GM12878 (cell line): ENCODE data around the gene MAP3K5.

Experiments used
- CREM ChIP-seq: IDR thresholded peaks from 2 replicates; pipeline ENCODE4 v1.6.1; 2014; ENCODE audit warnings: antibody characterized with exemption, low read depth
- E2F4 ChIP-seq: IDR thresholded peaks from 2 replicates; pipeline ENCODE4 v1.6.1; 2012; ENCODE audit warnings: low read depth, low read length, improper control_type of control experiment
- EZH2 ChIP-seq: IDR thresholded peaks from 2 replicates; pipeline ENCODE4 v1.6.1; 2012; ENCODE audit warnings: low read depth, mild to moderate bottlenecking, control low read depth, inconsistent platforms, low read length, borderline replicate concordance; ENCODE audit not compliant: control insufficient read depth
- HDGF ChIP-seq: fragments of 450-650 bp; IDR thresholded peaks from 2 replicates; pipeline ENCODE4 v1.6.1; 2016; ENCODE audit warnings: antibody characterized with exemption
- LARP7 ChIP-seq: fragments of 450-650 bp; IDR thresholded peaks from 2 replicates; pipeline ENCODE4 v1.6.1; 2017; ENCODE audit warnings: mild to moderate bottlenecking
- PML ChIP-seq: IDR thresholded peaks from 2 replicates; pipeline ENCODE4 v1.6.1; 2012; ENCODE audit warnings: low read length, inconsistent platforms
- SP1 ChIP-seq: IDR thresholded peaks from one replicate; pipeline ENCODE4 v1.6.1; 2011; ENCODE audit warnings: low read depth, low read length
- SREBF1 ChIP-seq: IDR thresholded peaks from 2 replicates; pipeline ENCODE4 v1.6.1; 2012; ENCODE audit warnings: mild to moderate bottlenecking, low read length
- TF ChIP-seq, protein P1 (sequence below): IDR thresholded peaks from 2 replicates; pipeline ENCODE4 v1.6.1; 2012; ENCODE audit warnings: mild to moderate bottlenecking, low read depth, low read length
- TF ChIP-seq, protein P2 (sequence below), 3 experiments: IDR thresholded peaks in 2 of 3; conservative IDR thresholded peaks in 1 of 3; 2 replicates each; pipeline ENCODE4 v1.5.1; 2011; ENCODE audit warnings: low read depth in 3 of 3, low read length in 3 of 3, mild to moderate bottlenecking in 3 of 3, control low read depth in 2 of 3, moderate library complexity in 2 of 3, inconsistent platforms in 1 of 3, mixed read lengths in 1 of 3; ENCODE audit not compliant: control insufficient read depth in 2 of 3, insufficient read depth in 1 of 3; ENCODE audit errors: extremely low read depth in 1 of 3
- TF ChIP-seq, protein P3 (sequence below): IDR thresholded peaks from 2 replicates; pipeline ENCODE4 v1.6.1; 2012; ENCODE audit warnings: low read depth, low read length, improper control_type of control experiment
- TF ChIP-seq, protein P4 (sequence below): IDR thresholded peaks from 2 replicates; pipeline ENCODE4 v1.6.1; 2011; ENCODE audit warnings: borderline replicate concordance, low read depth, mild to moderate bottlenecking, moderate library complexity, low read length; ENCODE audit not compliant: insufficient read depth, poor library complexity, severe bottlenecking
- TF ChIP-seq, protein P5 (sequence below): IDR thresholded peaks from 2 replicates; pipeline ENCODE4 v1.6.1; 2011; ENCODE audit warnings: low read depth, low read length, improper control_type of control experiment, borderline replicate concordance

DNA sequence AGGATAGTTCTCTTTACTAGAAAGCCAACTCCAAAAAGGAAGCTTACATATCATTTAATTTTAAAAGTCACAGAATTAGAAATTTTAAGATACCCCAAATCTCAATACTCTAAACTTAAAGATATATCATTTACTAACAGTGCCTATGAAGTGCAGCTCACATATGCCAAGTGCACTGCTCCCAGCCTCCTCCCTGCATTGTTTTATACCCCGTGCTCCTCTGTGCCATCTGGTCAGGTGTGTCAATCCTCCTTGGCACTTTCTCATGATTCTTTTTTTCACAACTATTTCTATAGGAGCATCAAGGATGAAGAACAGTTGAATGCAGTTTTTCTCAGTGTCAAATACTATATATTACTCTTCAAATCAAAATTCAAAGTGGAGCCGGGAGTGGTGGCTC is 250.9 kb downstream of the MAP3K5 start:
- TF ChIP-seq, protein P1, sequence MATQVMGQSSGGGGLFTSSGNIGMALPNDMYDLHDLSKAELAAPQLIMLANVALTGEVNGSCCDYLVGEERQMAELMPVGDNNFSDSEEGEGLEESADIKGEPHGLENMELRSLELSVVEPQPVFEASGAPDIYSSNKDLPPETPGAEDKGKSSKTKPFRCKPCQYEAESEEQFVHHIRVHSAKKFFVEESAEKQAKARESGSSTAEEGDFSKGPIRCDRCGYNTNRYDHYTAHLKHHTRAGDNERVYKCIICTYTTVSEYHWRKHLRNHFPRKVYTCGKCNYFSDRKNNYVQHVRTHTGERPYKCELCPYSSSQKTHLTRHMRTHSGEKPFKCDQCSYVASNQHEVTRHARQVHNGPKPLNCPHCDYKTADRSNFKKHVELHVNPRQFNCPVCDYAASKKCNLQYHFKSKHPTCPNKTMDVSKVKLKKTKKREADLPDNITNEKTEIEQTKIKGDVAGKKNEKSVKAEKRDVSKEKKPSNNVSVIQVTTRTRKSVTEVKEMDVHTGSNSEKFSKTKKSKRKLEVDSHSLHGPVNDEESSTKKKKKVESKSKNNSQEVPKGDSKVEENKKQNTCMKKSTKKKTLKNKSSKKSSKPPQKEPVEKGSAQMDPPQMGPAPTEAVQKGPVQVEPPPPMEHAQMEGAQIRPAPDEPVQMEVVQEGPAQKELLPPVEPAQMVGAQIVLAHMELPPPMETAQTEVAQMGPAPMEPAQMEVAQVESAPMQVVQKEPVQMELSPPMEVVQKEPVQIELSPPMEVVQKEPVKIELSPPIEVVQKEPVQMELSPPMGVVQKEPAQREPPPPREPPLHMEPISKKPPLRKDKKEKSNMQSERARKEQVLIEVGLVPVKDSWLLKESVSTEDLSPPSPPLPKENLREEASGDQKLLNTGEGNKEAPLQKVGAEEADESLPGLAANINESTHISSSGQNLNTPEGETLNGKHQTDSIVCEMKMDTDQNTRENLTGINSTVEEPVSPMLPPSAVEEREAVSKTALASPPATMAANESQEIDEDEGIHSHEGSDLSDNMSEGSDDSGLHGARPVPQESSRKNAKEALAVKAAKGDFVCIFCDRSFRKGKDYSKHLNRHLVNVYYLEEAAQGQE, result no peak
- TF ChIP-seq, protein P2, sequence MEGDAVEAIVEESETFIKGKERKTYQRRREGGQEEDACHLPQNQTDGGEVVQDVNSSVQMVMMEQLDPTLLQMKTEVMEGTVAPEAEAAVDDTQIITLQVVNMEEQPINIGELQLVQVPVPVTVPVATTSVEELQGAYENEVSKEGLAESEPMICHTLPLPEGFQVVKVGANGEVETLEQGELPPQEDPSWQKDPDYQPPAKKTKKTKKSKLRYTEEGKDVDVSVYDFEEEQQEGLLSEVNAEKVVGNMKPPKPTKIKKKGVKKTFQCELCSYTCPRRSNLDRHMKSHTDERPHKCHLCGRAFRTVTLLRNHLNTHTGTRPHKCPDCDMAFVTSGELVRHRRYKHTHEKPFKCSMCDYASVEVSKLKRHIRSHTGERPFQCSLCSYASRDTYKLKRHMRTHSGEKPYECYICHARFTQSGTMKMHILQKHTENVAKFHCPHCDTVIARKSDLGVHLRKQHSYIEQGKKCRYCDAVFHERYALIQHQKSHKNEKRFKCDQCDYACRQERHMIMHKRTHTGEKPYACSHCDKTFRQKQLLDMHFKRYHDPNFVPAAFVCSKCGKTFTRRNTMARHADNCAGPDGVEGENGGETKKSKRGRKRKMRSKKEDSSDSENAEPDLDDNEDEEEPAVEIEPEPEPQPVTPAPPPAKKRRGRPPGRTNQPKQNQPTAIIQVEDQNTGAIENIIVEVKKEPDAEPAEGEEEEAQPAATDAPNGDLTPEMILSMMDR (IDR thresholded peaks at IDR 0.05 in 2 of 3, conservative IDR thresholded peaks at IDR 0.05 in 1 of 3; ENCODE audit: control insufficient read depth in 2 of 3, extremely low read depth in 1 of 3, insufficient read depth in 1 of 3, low read depth in 3 of 3, low read length in 3 of 3), result no peak
- TF ChIP-seq LARP7, result no peak
- no peak for TF ChIP-seq EZH2
- no peak for TF ChIP-seq E2F4
- TF ChIP-seq, protein P3, sequence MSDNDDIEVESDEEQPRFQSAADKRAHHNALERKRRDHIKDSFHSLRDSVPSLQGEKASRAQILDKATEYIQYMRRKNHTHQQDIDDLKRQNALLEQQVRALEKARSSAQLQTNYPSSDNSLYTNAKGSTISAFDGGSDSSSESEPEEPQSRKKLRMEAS, result no peak
- TF ChIP-seq, protein P4, sequence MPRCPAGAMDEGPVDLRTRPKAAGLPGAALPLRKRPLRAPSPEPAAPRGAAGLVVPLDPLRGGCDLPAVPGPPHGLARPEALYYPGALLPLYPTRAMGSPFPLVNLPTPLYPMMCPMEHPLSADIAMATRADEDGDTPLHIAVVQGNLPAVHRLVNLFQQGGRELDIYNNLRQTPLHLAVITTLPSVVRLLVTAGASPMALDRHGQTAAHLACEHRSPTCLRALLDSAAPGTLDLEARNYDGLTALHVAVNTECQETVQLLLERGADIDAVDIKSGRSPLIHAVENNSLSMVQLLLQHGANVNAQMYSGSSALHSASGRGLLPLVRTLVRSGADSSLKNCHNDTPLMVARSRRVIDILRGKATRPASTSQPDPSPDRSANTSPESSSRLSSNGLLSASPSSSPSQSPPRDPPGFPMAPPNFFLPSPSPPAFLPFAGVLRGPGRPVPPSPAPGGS, result no peak
- TF ChIP-seq SREBF1, result no peak
- TF ChIP-seq HDGF, result no peak
- TF ChIP-seq PML, result no peak
- TF ChIP-seq SP1, result no peak
- TF ChIP-seq, protein P5, sequence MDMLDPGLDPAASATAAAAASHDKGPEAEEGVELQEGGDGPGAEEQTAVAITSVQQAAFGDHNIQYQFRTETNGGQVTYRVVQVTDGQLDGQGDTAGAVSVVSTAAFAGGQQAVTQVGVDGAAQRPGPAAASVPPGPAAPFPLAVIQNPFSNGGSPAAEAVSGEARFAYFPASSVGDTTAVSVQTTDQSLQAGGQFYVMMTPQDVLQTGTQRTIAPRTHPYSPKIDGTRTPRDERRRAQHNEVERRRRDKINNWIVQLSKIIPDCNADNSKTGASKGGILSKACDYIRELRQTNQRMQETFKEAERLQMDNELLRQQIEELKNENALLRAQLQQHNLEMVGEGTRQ, result no peak
- TF ChIP-seq CREM, result no peak
